ENCODE data around the gene CABP7.

Gene CABP7

DNA sequence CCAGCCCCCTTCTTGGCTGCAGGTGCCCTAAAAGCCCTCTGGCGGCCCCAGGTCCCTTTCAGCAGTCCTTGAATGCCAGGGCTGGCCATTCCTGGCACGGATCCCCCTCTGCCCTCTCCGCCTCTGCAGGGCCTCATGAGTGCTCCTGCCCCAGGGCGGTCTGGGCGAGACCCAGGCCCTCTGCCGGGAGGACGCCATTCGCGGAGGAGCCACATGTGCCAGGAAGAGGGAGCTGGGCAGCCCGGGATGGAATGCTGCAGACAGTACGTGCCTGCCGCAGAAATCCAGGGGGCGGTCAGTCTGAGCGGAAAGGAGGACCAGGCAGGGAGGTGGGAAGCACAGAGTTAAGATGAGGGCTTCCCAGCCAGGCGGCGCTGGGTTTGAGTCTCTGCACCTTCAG, 2.8 kb downstream of the CABP7 start:
- DNase-seq (ENCODE audit: low spot score), result no peak

DNA sequence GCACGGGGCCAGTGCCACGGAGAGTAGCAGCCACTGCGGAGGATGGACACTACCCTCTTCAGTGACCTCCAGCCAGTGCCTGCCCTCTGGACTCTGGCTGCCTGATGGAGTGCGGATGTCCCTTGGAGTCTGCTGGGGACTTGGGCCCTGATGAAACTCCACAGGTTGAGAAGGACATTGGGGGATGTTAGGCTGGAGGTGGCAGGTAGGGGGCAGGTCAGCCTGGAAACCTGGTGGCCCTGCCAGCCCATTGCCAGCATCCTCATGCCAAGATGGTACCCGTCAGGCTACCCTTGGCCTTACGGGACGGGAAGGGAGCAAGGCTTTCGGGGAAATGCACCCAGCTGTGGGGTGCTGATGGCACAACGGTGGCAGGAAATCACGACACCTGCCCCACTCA, 4.0 kb downstream of the CABP7 start:
- DNase-seq (ENCODE audit: low spot score), result no peak

DNA sequence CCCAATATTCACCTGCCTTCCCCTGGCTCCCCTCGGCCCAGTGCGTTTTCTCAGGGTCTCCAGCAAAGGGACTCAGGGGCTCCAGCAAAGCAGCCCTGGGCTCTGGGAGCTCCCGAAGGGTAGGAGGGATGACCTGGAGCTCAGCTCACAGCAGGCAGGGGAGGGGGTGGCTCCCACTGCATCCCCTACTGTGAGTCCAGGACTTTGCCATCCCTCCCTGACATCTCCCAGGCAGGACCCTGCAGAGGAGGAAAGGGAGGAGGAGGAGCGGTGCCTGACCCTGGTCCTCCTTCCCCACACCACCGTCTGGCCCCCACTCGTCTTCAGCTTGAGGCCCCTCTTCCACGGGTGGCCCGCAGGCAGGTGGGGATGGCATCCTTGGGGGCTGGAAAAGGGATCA, 5.0 kb downstream of the CABP7 start:
- no peak for DNase-seq (ENCODE audit: low spot score)

- no peak for DNase-seq (ENCODE audit: low spot score)
Observed at GRCh38 chr22:29726106-29726505, 6.3 kb downstream of the CABP7 start.

GRCh38 chr22:29726512-29727130, 6.8 kb downstream of the CABP7 start:
- no peak for DNase-seq (ENCODE audit: low spot score)

DNA sequence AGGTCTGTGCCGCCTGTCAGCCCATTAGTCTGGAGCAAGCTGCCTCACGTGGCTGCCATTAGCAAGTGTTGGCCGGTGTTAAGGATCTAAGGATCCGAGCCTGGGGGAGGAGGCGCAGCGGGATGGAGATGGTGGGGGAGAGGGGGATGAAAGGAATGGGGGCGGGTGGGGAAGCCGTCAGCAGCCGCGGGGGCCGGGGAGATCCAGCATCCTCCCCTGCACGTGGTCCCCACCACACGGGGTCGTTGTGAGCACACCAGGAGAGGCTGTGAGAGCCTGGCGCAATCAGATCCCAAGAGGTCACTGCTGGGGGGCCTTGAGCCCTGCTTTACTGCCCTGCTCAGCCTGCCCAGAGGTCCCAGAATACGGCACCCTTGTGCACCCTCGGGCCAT, 7.3 kb downstream of the CABP7 start:
- DNase-seq (ENCODE audit: low spot score), result no peak

- no peak for DNase-seq (ENCODE audit: low spot score)
Observed at GRCh38 chr22:29729161-29729560, 9.4 kb downstream of the CABP7 start.

GRCh38 chr22:29731058-29731850, 11.5 kb downstream of the CABP7 start:
- no peak for DNase-seq (ENCODE audit: low spot score)

- no peak for DNase-seq (ENCODE audit: low spot score)
Observed at GRCh38 chr22:29732883-29733282, 13.1 kb downstream of the CABP7 start.

DNA sequence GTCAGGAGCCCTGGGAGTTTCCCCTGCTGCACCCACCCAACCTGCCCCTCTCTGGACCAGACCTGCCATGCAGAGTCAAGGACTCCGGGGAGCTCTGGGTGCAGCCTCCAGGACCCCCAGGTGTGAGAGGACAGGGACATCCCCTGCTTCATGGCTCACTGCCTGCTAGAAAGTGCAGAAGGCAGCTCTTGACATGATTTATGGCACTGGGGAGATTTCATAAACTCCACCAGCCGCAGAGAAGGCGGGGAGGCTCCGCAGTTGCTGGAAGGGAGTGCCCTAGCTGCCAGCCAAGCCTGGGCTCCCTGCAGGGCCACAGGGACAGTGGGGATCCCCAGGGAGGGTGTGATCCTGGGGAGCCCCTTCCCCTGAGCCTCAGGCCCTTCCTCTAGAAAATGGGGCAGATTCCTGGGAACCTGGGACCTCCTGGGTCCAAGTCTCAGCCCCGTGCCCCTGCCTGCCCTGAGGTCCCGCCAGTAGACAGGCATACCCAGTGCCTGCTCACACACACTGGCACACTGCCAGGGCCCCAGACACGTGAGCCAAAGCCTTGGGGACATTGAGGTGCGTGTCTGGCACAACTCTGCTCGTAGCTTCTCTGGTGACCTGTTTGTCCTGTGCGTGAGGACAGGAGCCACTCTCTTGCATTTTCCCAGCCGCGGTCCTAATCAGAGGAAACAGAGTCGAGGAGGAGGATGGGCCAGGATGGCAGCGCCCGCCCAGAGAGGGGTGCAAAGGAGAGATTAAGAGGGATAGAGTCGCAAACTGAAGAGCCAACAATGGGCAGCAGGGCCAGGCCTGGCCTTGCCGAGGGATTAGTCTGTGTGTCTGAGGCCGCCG, 13.8 kb downstream of the CABP7 start:
- no peak for DNase-seq (ENCODE audit: low spot score)

- DNase-seq (ENCODE audit: low spot score), result no peak
Observed at GRCh38 chr22:29734406-29734805, 14.6 kb downstream of the CABP7 start.

DNA sequence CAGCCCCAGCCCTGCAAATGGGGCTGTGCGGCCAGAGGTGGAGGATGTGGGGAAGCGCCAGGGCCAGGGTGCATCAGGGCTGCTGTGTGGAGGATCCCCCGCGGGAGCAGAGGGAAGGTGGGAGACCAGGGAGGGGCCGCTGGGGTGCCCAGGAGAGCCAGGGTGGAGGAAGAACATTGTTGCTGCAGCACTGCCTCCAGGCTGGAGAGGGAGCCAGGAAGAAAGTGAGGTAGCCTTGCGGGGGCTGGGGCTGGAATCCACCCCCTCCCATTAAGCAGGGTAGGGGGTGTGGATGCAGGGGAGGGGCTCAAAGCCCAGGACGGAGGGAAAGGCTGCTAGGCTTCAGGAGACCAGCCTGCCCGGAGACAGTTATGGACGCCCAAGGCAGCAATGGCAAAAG, 15.0 kb downstream of the CABP7 start:
- no peak for DNase-seq (ENCODE audit: low spot score)

GRCh38 chr22:29735416-29735815, 15.6 kb downstream of the CABP7 start:
- DNase-seq (ENCODE audit: low spot score), result no peak

DNA sequence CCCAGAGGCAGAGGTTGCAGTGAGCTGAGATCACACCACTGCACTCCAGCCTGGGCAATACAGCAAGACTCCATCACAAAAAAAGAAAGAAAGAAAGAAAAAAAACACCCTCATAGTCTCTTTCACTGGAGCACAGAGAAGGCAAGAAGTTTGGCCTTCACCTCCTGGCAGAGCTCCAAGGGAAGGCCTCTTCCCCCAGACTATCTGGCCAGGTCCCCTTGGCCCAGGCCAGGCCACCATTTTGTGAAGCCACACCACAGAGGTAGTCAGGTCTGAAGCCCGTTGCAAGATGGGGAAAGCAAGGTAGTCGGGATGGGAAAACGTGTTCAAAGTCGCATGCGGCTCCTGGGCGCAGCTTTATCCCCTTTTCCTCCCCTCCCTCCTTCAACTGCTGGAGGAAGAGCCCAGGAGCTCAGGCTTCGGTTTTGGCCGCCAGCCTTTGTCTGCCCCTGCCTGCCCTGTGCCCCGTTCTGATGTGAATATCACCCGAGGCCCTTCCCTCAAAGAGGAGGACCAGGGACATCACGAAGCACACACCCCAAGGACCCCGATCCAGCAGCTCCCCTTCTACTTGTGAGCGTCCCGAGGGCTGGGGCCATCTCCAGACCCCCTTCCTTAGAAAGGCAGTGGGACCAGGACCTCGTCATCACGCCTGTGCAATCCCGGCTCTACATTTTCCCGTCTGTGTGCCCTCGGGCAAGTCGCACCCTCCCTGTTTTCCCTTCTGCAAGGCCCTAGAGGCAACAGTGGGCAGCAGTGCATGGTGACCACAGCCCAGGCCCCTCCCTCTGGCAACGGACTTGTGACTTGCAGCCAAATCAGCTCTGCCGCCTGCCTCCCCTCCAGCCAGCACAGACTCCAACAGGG, 17.7 kb downstream of the CABP7 start:
- no peak for DNase-seq (ENCODE audit: low spot score)

GRCh38 chr22:29738118-29738815, 18.5 kb downstream of the CABP7 start:
- DNase-seq (ENCODE audit: low spot score), result no peak

- DNase-seq (ENCODE audit: low spot score), result no peak
Observed at GRCh38 chr22:29739346-29739875, 19.6 kb downstream of the CABP7 start.

DNA sequence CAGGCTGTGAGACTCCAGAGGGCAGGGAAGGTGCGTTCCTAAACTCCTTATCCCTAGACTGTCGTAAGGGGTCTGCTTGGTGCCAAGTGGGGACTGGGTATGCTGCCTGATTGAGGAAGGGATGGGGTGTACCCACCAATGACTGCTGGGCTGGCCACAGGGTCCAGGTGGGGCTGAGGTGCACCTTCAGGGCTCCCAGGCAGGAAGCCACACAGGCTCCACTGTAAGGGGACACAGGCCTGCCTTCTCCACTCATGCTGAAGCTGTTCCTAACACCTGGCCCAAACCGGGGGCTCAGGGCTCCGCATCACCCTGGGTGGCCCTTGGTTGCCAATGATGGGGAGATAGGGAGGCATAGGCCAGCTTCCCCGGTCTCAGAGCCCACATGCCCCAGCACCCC, 20.4 kb downstream of the CABP7 start:
- no peak for DNase-seq (ENCODE audit: low spot score)

- no peak for DNase-seq (ENCODE audit: low spot score)
Observed at GRCh38 chr22:29741926-29742325, 22.1 kb downstream of the CABP7 start.

GRCh38 chr22:29742326-29742725, 22.5 kb downstream of the CABP7 start:
- no peak for DNase-seq (ENCODE audit: low spot score)

DNA sequence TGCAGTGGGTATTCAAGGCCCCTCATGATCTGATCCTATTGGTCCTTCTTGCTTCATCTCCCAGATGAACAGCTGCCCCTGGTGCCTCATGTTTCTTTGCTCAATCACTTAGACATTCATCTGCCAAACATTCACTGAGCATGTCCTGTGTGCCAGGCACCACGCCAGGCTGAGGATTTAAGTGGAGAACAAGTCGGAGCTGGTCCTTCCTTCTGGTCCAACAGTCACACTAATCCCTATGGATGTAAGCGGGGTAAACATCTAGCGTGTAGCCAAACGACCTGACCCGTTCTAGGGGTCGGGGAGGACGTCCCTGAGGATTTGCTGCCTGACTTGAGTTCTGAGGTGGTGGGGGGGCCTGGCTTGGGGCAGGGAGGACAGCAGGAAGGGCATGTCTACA, 25.1 kb downstream of the CABP7 start:
- no peak for DNase-seq (ENCODE audit: low spot score)

DNA sequence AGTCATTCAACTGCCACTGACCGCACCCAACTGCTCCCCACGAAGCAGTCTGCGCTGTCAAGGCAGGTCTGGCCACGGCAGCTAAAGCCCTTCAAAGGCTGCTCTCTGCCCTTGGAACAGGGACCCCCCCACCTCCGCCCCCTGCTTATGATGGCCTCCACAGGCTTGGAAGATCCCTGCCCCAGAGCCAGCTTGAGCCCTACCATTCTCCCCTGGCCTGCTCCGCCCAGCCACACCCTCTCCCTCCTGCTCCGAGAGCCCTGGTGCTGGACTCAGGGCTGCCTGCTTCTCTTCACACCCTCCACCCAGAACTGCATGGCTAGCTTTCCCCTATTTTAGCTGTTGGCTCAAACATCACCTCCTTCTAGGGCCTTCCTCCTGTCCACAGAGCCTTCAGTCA, 28.0 kb downstream of the CABP7 start:
- no peak for DNase-seq (ENCODE audit: low spot score)
